HepG2 (cell line): ENCODE data around the gene XRCC3. TPM values are rescaled to one million over a fixed set of nuclear protein-coding genes. Genes with fewer than 3 reads are reported as not detected.

Source experiments
- ATAC-seq: fragments of 200-7000 bp; cut with Tn5 transposase; 3 replicates; pipeline ENCODE4 v1.9.1; 2020; ENCODE audit warnings: mild to moderate bottlenecking, moderate library complexity
- BruUV-seq: library from RNA; stranded (reverse); fragments of 400-500 nt; replicated peaks from 2 replicates; lab custom pipeline; 2021; lab: Mats Ljungman, UMichigan
- CTCF ChIA-PET: fragments of 300-600 bp; formaldehyde crosslinking; extraction: SDS; loops from one replicate; lab custom pipeline; 2021; ENCODE audit warnings: low total read pairs, inconsistent platforms, low intra/inter-chr PET ratio; lab: Yijun Ruan, JAX
- POLR2A ChIA-PET: fragments of 350-600 bp; sonication (Branson Sonifier 250); formaldehyde crosslinking; loops from one replicate; lab custom pipeline; 2020; ENCODE audit warnings: antibody characterized with exemption, inconsistent platforms; lab: Yijun Ruan, JAX
- DNase-seq: peaks from one replicate; pipeline ENCODE4 v3.0.0-alpha.2; 2015; ENCODE audit warnings: low spot score
- FAIRE-seq: peaks from 3 replicates; lab custom pipeline; 2011; peaks lifted over from hg19 to GRCh38; lab: Jason Lieb, UNC
- H2AFZ ChIP-seq: one replicate; pipeline ENCODE4 v1.6.1; 2011; ENCODE audit warnings: low read length, inconsistent platforms
- H3K27ac ChIP-seq: fragments of 300-600 bp; 3 replicates; pipeline ENCODE4 v1.8.0; 2011; ENCODE audit warnings: mixed run types, mild to moderate bottlenecking, mixed read lengths, low read length, inconsistent platforms; ENCODE audit not compliant: insufficient read depth; ENCODE audit errors: extremely low read length
- H3K27me3 ChIP-seq, 2 experiments: fragments of 200-600 bp in 1 of 2; 2 replicates in 1 of 2; 3 replicates in 1 of 2; pipeline versions ENCODE4 v1.6.0 to v1.8.0; 2011; ENCODE audit warnings: low read length in 2 of 2, mild to moderate bottlenecking in 2 of 2, moderate library complexity in 2 of 2, inconsistent platforms in 1 of 2; ENCODE audit not compliant: insufficient read depth in 2 of 2, control insufficient read depth in 1 of 2
- H3K36me3 ChIP-seq, 2 experiments: fragments of 200-600 bp in 1 of 2; replicated peaks in 1 of 2; 2 replicates in 1 of 2; 3 replicates in 1 of 2; pipeline versions ENCODE4 v1.5.1 to v1.8.0; 2011; ENCODE audit warnings: low read length in 2 of 2, inconsistent platforms in 1 of 2; ENCODE audit not compliant: insufficient read depth in 2 of 2, control insufficient read depth in 1 of 2
- H3K4me1 ChIP-seq: 2 replicates; pipeline ENCODE4 v1.5.1; 2012; ENCODE audit warnings: low read length, inconsistent platforms; ENCODE audit not compliant: insufficient read depth
- H3K4me2 ChIP-seq: 2 replicates; pipeline ENCODE4 v1.6.0; 2011; ENCODE audit warnings: low read depth, low read length, inconsistent platforms
- H3K4me3 ChIP-seq, 3 experiments: fragments of 200-600 bp in 1 of 3; sonication (generic), shearing (Covaris generic) in 1 of 3; replicated peaks in 1 of 3; 2 replicates each; pipeline ENCODE4 v1.5.1; 2011 to 2016; ENCODE audit warnings: low read length in 3 of 3, inconsistent platforms in 2 of 3, low read depth in 2 of 3, mild to moderate bottlenecking in 2 of 3, control low read depth in 1 of 3, mixed read lengths in 1 of 3; ENCODE audit not compliant: insufficient read depth in 1 of 3
- H3K79me2 ChIP-seq: one replicate; pipeline ENCODE4 v1.6.1; 2011; ENCODE audit warnings: low read length, inconsistent platforms; ENCODE audit not compliant: insufficient read depth
- H3K9ac ChIP-seq: 2 replicates; pipeline ENCODE4 v1.6.0; 2011; ENCODE audit warnings: mild to moderate bottlenecking, low read depth, low read length, inconsistent platforms; ENCODE audit not compliant: insufficient read depth
- H3K9me3 ChIP-seq: 2 replicates; pipeline ENCODE4 v1.5.1; 2012; ENCODE audit warnings: mild to moderate bottlenecking, low read length
- H4K20me1 ChIP-seq: 2 replicates; pipeline ENCODE4 v1.6.0; 2011; ENCODE audit warnings: inconsistent platforms, mild to moderate bottlenecking, low read length, moderate library complexity; ENCODE audit not compliant: insufficient read depth
- AKAP8 ChIP-seq: sonication (generic); formaldehyde crosslinking; IDR thresholded peaks from 2 replicates; pipeline ENCODE4 v1.5.1; 2020; ENCODE audit warnings: mild to moderate bottlenecking, missing genetic modification reagents
- ATAD3A ChIP-seq: sonication (generic); formaldehyde crosslinking; IDR thresholded peaks from 2 replicates; pipeline ENCODE4 v1.4.0; 2020; ENCODE audit warnings: missing genetic modification reagents
- HNRNPL ChIP-seq: fragments of 200-400 bp; formaldehyde crosslinking; IDR thresholded peaks from 2 replicates; pipeline ENCODE4 v1.6.1; 2017; ENCODE audit warnings: mild to moderate bottlenecking, low read depth, low read length
- NRL ChIP-seq: sonication (generic); formaldehyde crosslinking; IDR thresholded peaks from 2 replicates; pipeline ENCODE4 v1.5.0; 2020; ENCODE audit warnings: missing genetic modification reagents, mild to moderate bottlenecking, moderate library complexity, borderline replicate concordance
- ONECUT2 ChIP-seq: sonication (generic); formaldehyde crosslinking; IDR thresholded peaks from 2 replicates; pipeline ENCODE4 v1.4.0; 2020; ENCODE audit warnings: missing genetic modification reagents
- POLR2A ChIP-seq, 2 experiments: IDR thresholded peaks; 2 replicates each; pipeline ENCODE4 v1.6.1; 2011; ENCODE audit warnings: low read depth in 2 of 2, low read length in 2 of 2, mild to moderate bottlenecking in 1 of 2, moderate library complexity in 1 of 2; ENCODE audit not compliant: insufficient read depth in 1 of 2
- RBM22 ChIP-seq: fragments of 200-400 bp; formaldehyde crosslinking; optimal IDR thresholded peaks from 2 replicates; pipeline ENCODE3; 2017; ENCODE audit warnings: mild to moderate bottlenecking, low read length, moderate library complexity
- RBM39 ChIP-seq: fragments of 200-400 bp; formaldehyde crosslinking; IDR thresholded peaks from one replicate; pipeline ENCODE4 v1.6.1; 2018; ENCODE audit warnings: antibody characterized with exemption, mild to moderate bottlenecking, low read depth, low read length; ENCODE audit not compliant: poor library complexity, severe bottlenecking
- RORA ChIP-seq: sonication (generic); formaldehyde crosslinking; IDR thresholded peaks from 2 replicates; pipeline ENCODE4 v1.5.0; 2020; ENCODE audit warnings: mild to moderate bottlenecking, missing genetic modification reagents, moderate library complexity
- SSRP1 ChIP-seq: IDR thresholded peaks from 2 replicates; pipeline ENCODE4 v1.6.1; 2016; ENCODE audit warnings: control low read depth
- U2AF1 ChIP-seq: fragments of 200-400 bp; formaldehyde crosslinking; optimal IDR thresholded peaks from 2 replicates; pipeline ENCODE3; 2017; ENCODE audit warnings: mild to moderate bottlenecking, low read depth, low read length
- ZNF703 ChIP-seq: sonication (generic); formaldehyde crosslinking; IDR thresholded peaks from 2 replicates; pipeline ENCODE4 v1.5.1; 2020; ENCODE audit warnings: missing genetic modification reagents, mild to moderate bottlenecking, moderate library complexity, borderline replicate concordance
- WGBS: methylation state at CpG from one replicate; pipeline ENCODE4 v1.1.6; 2017; ENCODE audit warnings: low lambda C conversion rate; 5-methylcytosine and 5-hydroxymethylcytosine counted together
- in situ Hi-C: cut with HindIII; loops from 2 replicates; pipeline ENCODE4 v1.10.0; 2017; ENCODE audit warnings: low pct_unique_long_range_greater_than_20kb; ENCODE audit not compliant: extremely low pct_ligation_motif_present
- intact Hi-C: fragments of 100-400 bp; cut with micrococcal nuclease; formaldehyde crosslinking; loops from one replicate; pipeline ENCODE4 v1.10.0; 2022; ENCODE audit not compliant: unreplicated experiment
- polyA plus RNA-seq, 8 experiments: library from polyadenylated mRNA; depleted of rRNA in 3 of 8; stranded (reverse) in 7 of 8; unstranded in 1 of 8; fragments of >200 nt; fragmentation: Illumina TruSeq in 4 of 8; extraction: Trizol in 4 of 8; gene quantifications; 2 replicates each; pipeline versions ENCODE4 v1.2.1 to v1.2.3, GENCODE V29; 2011 to 2016; ENCODE audit warnings: low read depth in 4 of 8, missing spikeins in 1 of 8, mixed read lengths in 1 of 8; ENCODE audit not compliant: insufficient read depth in 1 of 8
- total RNA-seq, 5 experiments: library from RNA; depleted of rRNA; stranded (reverse); fragments of >200 nt; fragmentation: Illumina TruSeq; extraction: Trizol; gene quantifications; 2 replicates each; pipeline ENCODE4 v1.2.3, GENCODE V29; 2016; ENCODE audit warnings: low read depth in 1 of 5
- TF ChIP-seq, protein P1 (sequence below): sonication (generic); formaldehyde crosslinking; IDR thresholded peaks from 2 replicates; pipeline ENCODE4 v1.4.0; 2020; ENCODE audit warnings: missing genetic modification reagents, borderline replicate concordance
- TF ChIP-seq, protein P2 (sequence below): sonication (generic); formaldehyde crosslinking; IDR thresholded peaks from 2 replicates; pipeline ENCODE4 v1.4.0; 2020; ENCODE audit warnings: missing genetic modification reagents
- TF ChIP-seq, protein P3 (sequence below): sonication (generic); formaldehyde crosslinking; IDR thresholded peaks from 2 replicates; pipeline ENCODE4 v1.9.0; 2022; ENCODE audit warnings: missing genetic modification reagents, mild to moderate bottlenecking, borderline replicate concordance

XRCC3 gene
- total and polyA plus RNA-seq, 2 of the 13 experiments (the other 11 are each of a cell fraction or from before 2014, with no cell fraction given) = 5.4 to 25.8 TPM

DNA sequence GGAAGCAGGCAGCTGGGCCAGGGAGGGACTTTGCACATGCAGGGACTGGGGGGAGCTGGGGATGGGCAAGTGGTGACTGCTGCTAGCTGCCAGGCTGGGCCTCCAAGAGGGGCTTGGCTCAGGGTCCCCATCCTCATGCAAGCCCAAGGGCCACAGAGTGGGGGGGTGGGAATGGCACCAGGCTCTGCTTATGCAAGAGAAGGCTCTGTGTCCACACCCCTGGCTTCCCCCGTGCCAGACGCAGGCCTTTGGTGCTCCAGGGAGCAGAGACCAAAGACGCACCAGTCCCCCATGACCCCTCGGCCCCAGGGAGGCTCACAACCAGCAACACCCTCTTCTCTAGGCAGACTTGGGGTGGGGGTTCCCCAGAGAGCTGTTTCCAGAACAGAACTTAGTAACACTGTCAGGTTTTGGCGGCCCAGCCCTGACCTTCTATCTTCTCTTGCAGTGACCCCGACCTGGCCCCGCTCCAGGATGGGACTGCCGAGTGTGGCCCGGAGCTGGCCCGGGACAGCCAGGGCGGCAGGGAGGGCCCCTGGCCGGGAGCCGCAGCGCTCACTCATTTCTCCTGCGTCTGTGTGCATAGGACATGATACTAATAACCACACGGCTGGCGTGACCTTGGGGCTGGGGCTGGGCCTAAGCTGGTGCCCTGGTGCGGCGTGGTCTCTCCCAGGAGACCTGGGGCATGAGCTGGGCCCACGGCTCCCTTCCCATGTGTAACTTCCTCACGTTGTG, 14.3 kb downstream of the XRCC3 start (continued):
- TF ChIP-seq, protein P1, sequence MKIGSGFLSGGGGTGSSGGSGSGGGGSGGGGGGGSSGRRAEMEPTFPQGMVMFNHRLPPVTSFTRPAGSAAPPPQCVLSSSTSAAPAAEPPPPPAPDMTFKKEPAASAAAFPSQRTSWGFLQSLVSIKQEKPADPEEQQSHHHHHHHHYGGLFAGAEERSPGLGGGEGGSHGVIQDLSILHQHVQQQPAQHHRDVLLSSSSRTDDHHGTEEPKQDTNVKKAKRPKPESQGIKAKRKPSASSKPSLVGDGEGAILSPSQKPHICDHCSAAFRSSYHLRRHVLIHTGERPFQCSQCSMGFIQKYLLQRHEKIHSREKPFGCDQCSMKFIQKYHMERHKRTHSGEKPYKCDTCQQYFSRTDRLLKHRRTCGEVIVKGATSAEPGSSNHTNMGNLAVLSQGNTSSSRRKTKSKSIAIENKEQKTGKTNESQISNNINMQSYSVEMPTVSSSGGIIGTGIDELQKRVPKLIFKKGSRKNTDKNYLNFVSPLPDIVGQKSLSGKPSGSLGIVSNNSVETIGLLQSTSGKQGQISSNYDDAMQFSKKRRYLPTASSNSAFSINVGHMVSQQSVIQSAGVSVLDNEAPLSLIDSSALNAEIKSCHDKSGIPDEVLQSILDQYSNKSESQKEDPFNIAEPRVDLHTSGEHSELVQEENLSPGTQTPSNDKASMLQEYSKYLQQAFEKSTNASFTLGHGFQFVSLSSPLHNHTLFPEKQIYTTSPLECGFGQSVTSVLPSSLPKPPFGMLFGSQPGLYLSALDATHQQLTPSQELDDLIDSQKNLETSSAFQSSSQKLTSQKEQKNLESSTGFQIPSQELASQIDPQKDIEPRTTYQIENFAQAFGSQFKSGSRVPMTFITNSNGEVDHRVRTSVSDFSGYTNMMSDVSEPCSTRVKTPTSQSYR (CRISPR knock-in tag) = no peak
- TF ChIP-seq U2AF1 (no peak), POLR2A (IDR thresholded peaks at IDR 0.05; ENCODE audit: insufficient read depth in 1 of 2, low read depth in 2 of 2, low read length in 2 of 2) (0 out of 4 replicates have a peak, but pooled peaks of 1 of the 2 experiments have one; percentile 34), ZNF703 (no peak), ATAD3A (CRISPR knock-in tag) (no peak), SSRP1 (CRISPR knock-in tag) (no peak)

GRCh38 chr14:103699901-103700752, 15.1 kb downstream of the XRCC3 start:
- WGBS = 100% methylated on average over 2 of the region's 25 CpGs
- Histone ChIP-seq H3K9me3 (no peaks in the 10 kb centered on the region), H3K4me2 (no peak overlapping the region), H4K20me1 (no peaks in the 10 kb centered on the region), H3K36me3 (peaks cover 12 to 36% of the 10 kb centered on the region in 2 experiments; a peak in 4 of 5 replicates), H2AFZ (no peak overlapping the region), H3K4me3 (no peak overlapping the region), H3K27ac (no peak overlapping the region), H3K79me2 (no peaks in the 10 kb centered on the region), H3K9ac (no peak overlapping the region; the same call in 1 of the 2 replicates), H3K27me3 (no peaks in the 10 kb centered on the region), H3K4me1 (peaks cover 11% of the 10 kb centered on the region)
- FAIRE-seq (no peak), ATAC-seq (peak; percentile 8), DNase-seq (no peak)
- in situ Hi-C loops (no loop called here), intact Hi-C loops (no loop called here)
- no TSS peak for BruUV-seq
- ChIA-PET CTCF (no interaction called here), POLR2A (no interaction called here)
- peak; percentile 65; the same call in 1 of the 2 replicates for TF ChIP-seq AKAP8 (CRISPR knock-in tag)
- peak; percentile 70 for TF ChIP-seq RBM22
- no peak for TF ChIP-seq HNRNPL
- TF ChIP-seq RBM39 = no peak
- no peak for TF ChIP-seq RORA (CRISPR knock-in tag)
- TF ChIP-seq, protein P2, sequence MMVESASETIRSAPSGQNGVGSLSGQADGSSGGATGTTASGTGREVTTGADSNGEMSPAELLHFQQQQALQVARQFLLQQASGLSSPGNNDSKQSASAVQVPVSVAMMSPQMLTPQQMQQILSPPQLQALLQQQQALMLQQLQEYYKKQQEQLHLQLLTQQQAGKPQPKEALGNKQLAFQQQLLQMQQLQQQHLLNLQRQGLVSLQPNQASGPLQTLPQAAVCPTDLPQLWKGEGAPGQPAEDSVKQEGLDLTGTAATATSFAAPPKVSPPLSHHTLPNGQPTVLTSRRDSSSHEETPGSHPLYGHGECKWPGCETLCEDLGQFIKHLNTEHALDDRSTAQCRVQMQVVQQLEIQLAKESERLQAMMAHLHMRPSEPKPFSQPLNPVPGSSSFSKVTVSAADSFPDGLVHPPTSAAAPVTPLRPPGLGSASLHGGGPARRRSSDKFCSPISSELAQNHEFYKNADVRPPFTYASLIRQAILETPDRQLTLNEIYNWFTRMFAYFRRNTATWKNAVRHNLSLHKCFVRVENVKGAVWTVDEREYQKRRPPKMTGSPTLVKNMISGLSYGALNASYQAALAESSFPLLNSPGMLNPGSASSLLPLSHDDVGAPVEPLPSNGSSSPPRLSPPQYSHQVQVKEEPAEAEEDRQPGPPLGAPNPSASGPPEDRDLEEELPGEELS (CRISPR knock-in tag) = no peak
- TF ChIP-seq, protein P3, sequence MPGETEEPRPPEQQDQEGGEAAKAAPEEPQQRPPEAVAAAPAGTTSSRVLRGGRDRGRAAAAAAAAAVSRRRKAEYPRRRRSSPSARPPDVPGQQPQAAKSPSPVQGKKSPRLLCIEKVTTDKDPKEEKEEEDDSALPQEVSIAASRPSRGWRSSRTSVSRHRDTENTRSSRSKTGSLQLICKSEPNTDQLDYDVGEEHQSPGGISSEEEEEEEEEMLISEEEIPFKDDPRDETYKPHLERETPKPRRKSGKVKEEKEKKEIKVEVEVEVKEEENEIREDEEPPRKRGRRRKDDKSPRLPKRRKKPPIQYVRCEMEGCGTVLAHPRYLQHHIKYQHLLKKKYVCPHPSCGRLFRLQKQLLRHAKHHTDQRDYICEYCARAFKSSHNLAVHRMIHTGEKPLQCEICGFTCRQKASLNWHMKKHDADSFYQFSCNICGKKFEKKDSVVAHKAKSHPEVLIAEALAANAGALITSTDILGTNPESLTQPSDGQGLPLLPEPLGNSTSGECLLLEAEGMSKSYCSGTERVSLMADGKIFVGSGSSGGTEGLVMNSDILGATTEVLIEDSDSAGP = peak; percentile 26; the same call in 1 of the 2 replicates
- TF ChIP-seq ONECUT2 (CRISPR knock-in tag) = no peak
- TF ChIP-seq NRL (CRISPR knock-in tag) = no peak
